ENCODE results near the gene PDE4D.
"Not testable (repeated sequence)": the region's sequence is repeated elsewhere in the genome, so short reads cannot be mapped to it uniquely, and the experiment has no call there.

The PDE4D gene

GRCh38 chr5:59308685-59309084 is 584.8 kb downstream of the PDE4D start:
- not testable (repeated sequence) for DNase-seq

- DNase-seq = not testable (repeated sequence)
Observed at GRCh38 chr5:59303289-59303716, 590.2 kb downstream of the PDE4D start.

- not testable (repeated sequence) for DNase-seq
Observed at GRCh38 chr5:59302509-59302908, 591.0 kb downstream of the PDE4D start.

- no peak for DNase-seq
Observed at GRCh38 chr5:59301727-59302126, 591.8 kb downstream of the PDE4D start.

- DNase-seq = no peak
Observed at GRCh38 chr5:59300930-59301329, 592.6 kb downstream of the PDE4D start.

GRCh38 chr5:59299006-59299405 is 594.5 kb downstream of the PDE4D start:
- DNase-seq = no peak

- no peak for DNase-seq
Observed at GRCh38 chr5:59296317-59297264, 596.9 kb downstream of the PDE4D start.

GRCh38 chr5:59293700-59294099 is 599.8 kb downstream of the PDE4D start:
- DNase-seq = no peak

GRCh38 chr5:59291941-59292340 is 601.6 kb downstream of the PDE4D start:
- no peak for DNase-seq

- DNase-seq = no peak
Observed at GRCh38 chr5:59287884-59288283, 605.6 kb downstream of the PDE4D start.

- DNase-seq = no peak
Observed at GRCh38 chr5:59287361-59287760, 606.2 kb downstream of the PDE4D start.

- no peak for DNase-seq
Observed at GRCh38 chr5:59286510-59286909, 607.0 kb downstream of the PDE4D start.

- no peak for DNase-seq
Observed at GRCh38 chr5:59285300-59286016, 608.1 kb downstream of the PDE4D start.

- DNase-seq = no peak
Observed at GRCh38 chr5:59282726-59283125, 610.8 kb downstream of the PDE4D start.

- no peak for DNase-seq
Observed at GRCh38 chr5:59279979-59280378, 613.5 kb downstream of the PDE4D start.

- peak; percentile 49 for DNase-seq
Observed at GRCh38 chr5:59276917-59277372, 616.6 kb downstream of the PDE4D start.

- DNase-seq = no peak
Observed at GRCh38 chr5:59276325-59276675, 617.2 kb downstream of the PDE4D start.

- peak; percentile 78 for DNase-seq
Observed at GRCh38 chr5:59275510-59276324, 617.8 kb downstream of the PDE4D start.

- no peak for DNase-seq
Observed at GRCh38 chr5:59275170-59275509, 618.4 kb downstream of the PDE4D start.

- DNase-seq = no peak
Observed at GRCh38 chr5:59274106-59274636, 619.4 kb downstream of the PDE4D start.

- no peak for DNase-seq
Observed at GRCh38 chr5:59272809-59273427, 620.6 kb downstream of the PDE4D start.

GRCh38 chr5:59268756-59269415 is 624.6 kb downstream of the PDE4D start:
- no peak for DNase-seq

All from left hindlimb (tissue), 1 donor.